Fibroblast of lung (primary cell): ENCODE measurements around the gene ADCY4. TPM values are rescaled to one million over a fixed set of nuclear protein-coding genes. Genes with fewer than 3 reads are reported as not detected.

Experiments used
- DNase-seq, 2 donors: peaks; one replicate each; pipeline versions ENCODE4 v3.0.0 to v3.0.0-alpha.2; 2010; ENCODE audit warnings: low read depth in 2 of 2
- H2AFZ ChIP-seq: 2 replicates; pipeline ENCODE4 v1.5.1; 2012; ENCODE audit warnings: low read length, control low read depth, inconsistent platforms
- H3K27ac ChIP-seq: 2 replicates; pipeline ENCODE4 v1.5.1; 2011; ENCODE audit warnings: low read length, control low read depth; ENCODE audit not compliant: insufficient read depth
- H3K27me3 ChIP-seq: 2 replicates; pipeline ENCODE4 v1.5.1; 2011; ENCODE audit warnings: mild to moderate bottlenecking, low read length; ENCODE audit not compliant: control insufficient read depth, insufficient read depth
- H3K36me3 ChIP-seq: 2 replicates; pipeline ENCODE4 v1.5.1; 2011; ENCODE audit warnings: low read length; ENCODE audit not compliant: control insufficient read depth, insufficient read depth
- H3K4me1 ChIP-seq: 2 replicates; pipeline ENCODE4 v1.5.1; 2011; ENCODE audit warnings: low read length; ENCODE audit not compliant: control insufficient read depth, insufficient read depth; ENCODE audit errors: extremely low read depth
- H3K4me2 ChIP-seq: 2 replicates; pipeline ENCODE4 v1.5.1; 2011; ENCODE audit warnings: low read length, control low read depth; ENCODE audit not compliant: insufficient read depth; ENCODE audit errors: extremely low read depth
- H3K4me3 ChIP-seq, 4 experiments: fragments of 200-600 bp in 1 of 4; sonication (generic) in 1 of 4; replicated peaks in 1 of 4; 2 replicates each; pipeline ENCODE4 v1.5.1; 2011 to 2016; ENCODE audit warnings: low read length in 4 of 4, low read depth in 3 of 4, mild to moderate bottlenecking in 3 of 4, control low read depth in 2 of 4, inconsistent platforms in 1 of 4, mixed read lengths in 1 of 4; ENCODE audit not compliant: insufficient read depth in 1 of 4; ENCODE audit errors: control extremely low read depth in 1 of 4
- H3K79me2 ChIP-seq: 2 replicates; pipeline ENCODE4 v1.5.1; 2012; ENCODE audit warnings: mild to moderate bottlenecking, low read length, inconsistent platforms; ENCODE audit not compliant: control insufficient read depth, insufficient read depth
- H3K9ac ChIP-seq: 2 replicates; pipeline ENCODE4 v1.5.1; 2011; ENCODE audit warnings: mild to moderate bottlenecking, low read length, control low read depth; ENCODE audit not compliant: insufficient read depth
- H3K9me3 ChIP-seq: 2 replicates; pipeline ENCODE4 v1.5.1; 2012; ENCODE audit warnings: low read depth, low read length; ENCODE audit not compliant: control insufficient read depth, insufficient read depth
- H4K20me1 ChIP-seq: 2 replicates; pipeline ENCODE4 v1.5.1; 2011; ENCODE audit warnings: low read length; ENCODE audit not compliant: control insufficient read depth, insufficient read depth; ENCODE audit errors: extremely low read depth
- CTCF ChIP-seq, 2 donors: IDR thresholded peaks in 1 of 2; conservative IDR thresholded peaks in 1 of 2; 1 replicate in 1 of 2; 2 replicates in 1 of 2; pipeline ENCODE4 v1.5.1; 2011 to 2012; ENCODE audit warnings: low read length in 2 of 2, control low read depth in 1 of 2, inconsistent platforms in 1 of 2, low read depth in 1 of 2, mild to moderate bottlenecking in 1 of 2
- EZH2 ChIP-seq: IDR thresholded peaks from 2 replicates; pipeline ENCODE4 v1.5.1; 2012; ENCODE audit warnings: low read length, control low read depth, mild to moderate bottlenecking; ENCODE audit errors: missing control alignments
- polyA plus RNA-seq, 2 donors: library from polyadenylated mRNA; depleted of rRNA in 1 of 2; stranded (reverse) in 1 of 2; unstranded in 1 of 2; fragments of >200 nt; gene quantifications; 2 replicates each; pipeline ENCODE4 v1.2.1, GENCODE V29; 2011 to 2012; ENCODE audit warnings: missing spikeins in 1 of 2
- total RNA-seq: library from RNA; depleted of rRNA; stranded (reverse); fragments of >200 nt; gene quantifications from 2 replicates; pipeline ENCODE4 v1.2.1, GENCODE V29; 2014

The ADCY4 gene
- total and polyA plus RNA-seq, 2 donors (not counting 1 experiment from before 2014, with no cell fraction given), result 1.4 to 7.4 TPM

- TF ChIP-seq EZH2 (no peak), CTCF (conservative IDR thresholded peaks at IDR 0.05 in 1 of 2, IDR thresholded peaks at IDR 0.05 in 1 of 2; ENCODE audit: low read depth in 1 of 2, low read length in 2 of 2) (no peak)
- no peak for DNase-seq
These were observed 52.1 kb downstream of the ADCY4 start for GRCh38 chr14:24282736-24283135.

GRCh38 chr14:24281636-24282035 is 53.2 kb downstream of the ADCY4 start:
- no peaks in the 10 kb centered on the region for H3K36me3 ChIP-seq
- no peaks in the 10 kb centered on the region for H3K9me3 ChIP-seq
- no peak for DNase-seq
- H3K27ac ChIP-seq, result no peak overlapping the region
- H3K4me1 ChIP-seq, result no peaks in the 10 kb centered on the region
- no peaks in the 10 kb centered on the region for H3K79me2 ChIP-seq
- no peaks in the 10 kb centered on the region for H4K20me1 ChIP-seq
- TF ChIP-seq CTCF (conservative IDR thresholded peaks at IDR 0.05 in 1 of 2, IDR thresholded peaks at IDR 0.05 in 1 of 2; ENCODE audit: low read depth in 1 of 2, low read length in 2 of 2) (no peak), EZH2 (no peak)
- H3K4me3 ChIP-seq, result no peak overlapping the region
- H2AFZ ChIP-seq, result no peak overlapping the region
- H3K4me2 ChIP-seq, result no peak overlapping the region
- H3K9ac ChIP-seq, result no peak overlapping the region
- H3K27me3 ChIP-seq, result no peaks in the 10 kb centered on the region

More at GRCh38 chr14:24282736-24283135, 52.1 kb downstream of the ADCY4 start:
- no peak overlapping the region for H3K9ac ChIP-seq
- H3K27ac ChIP-seq, result no peak overlapping the region
- no peaks in the 10 kb centered on the region for H3K27me3 ChIP-seq
- no peaks in the 10 kb centered on the region for H3K9me3 ChIP-seq
- H3K79me2 ChIP-seq, result no peaks in the 10 kb centered on the region
- H3K4me2 ChIP-seq, result no peak overlapping the region
- H4K20me1 ChIP-seq, result no peaks in the 10 kb centered on the region
- H2AFZ ChIP-seq, result no peak overlapping the region
- no peaks in the 10 kb centered on the region for H3K36me3 ChIP-seq
- H3K4me1 ChIP-seq, result no peaks in the 10 kb centered on the region
- H3K4me3 ChIP-seq, result no peak overlapping the region

GRCh38 chr14:24280797-24281460 is 53.9 kb downstream of the ADCY4 start:
- H3K4me2 ChIP-seq, result no peak overlapping the region
- H3K4me1 ChIP-seq, result no peaks in the 10 kb centered on the region
- no peak for DNase-seq
- no peaks in the 10 kb centered on the region for H4K20me1 ChIP-seq
- no peak overlapping the region for H2AFZ ChIP-seq
- no peak overlapping the region for H3K9ac ChIP-seq
- H3K9me3 ChIP-seq, result no peaks in the 10 kb centered on the region
- H3K79me2 ChIP-seq, result no peaks in the 10 kb centered on the region
- no peaks in the 10 kb centered on the region for H3K36me3 ChIP-seq
- no peak overlapping the region for H3K4me3 ChIP-seq
- H3K27me3 ChIP-seq, result no peaks in the 10 kb centered on the region
- no peak overlapping the region for H3K27ac ChIP-seq
- no peak for TF ChIP-seq EZH2
